Osteoblast (primary cell): ENCODE data around the gene ZFP1. TPM values are rescaled to one million over a fixed set of nuclear protein-coding genes. Genes with fewer than 3 reads are reported as not detected.
"Not testable (repeated sequence)": the region's sequence is repeated elsewhere in the genome, so short reads cannot be mapped to it uniquely, and the experiment has no call there.

ENCODE experiments used
- DNase-seq: peaks from one replicate; pipeline ENCODE4 v3.0.0; 2011; ENCODE audit warnings: low spot score, mixed read lengths; ENCODE audit not compliant: insufficient read length; ENCODE audit errors: missing footprints
- H2AFZ ChIP-seq: 2 replicates; pipeline ENCODE4 v1.6.0; 2011; ENCODE audit warnings: mild to moderate bottlenecking, low read length
- H3K27ac ChIP-seq: 2 replicates; pipeline ENCODE4 v1.5.1; 2011; ENCODE audit warnings: mild to moderate bottlenecking, low read depth, low read length, moderate library complexity
- H3K27me3 ChIP-seq: 2 replicates; pipeline ENCODE4 v1.6.0; 2012; ENCODE audit warnings: mild to moderate bottlenecking, control low read depth, inconsistent platforms, low read length, moderate library complexity; ENCODE audit not compliant: insufficient read depth
- H3K36me3 ChIP-seq: 2 replicates; pipeline ENCODE4 v1.5.1; 2011; ENCODE audit warnings: mild to moderate bottlenecking, low read length, control low read depth, moderate library complexity; ENCODE audit not compliant: insufficient read depth
- H3K4me1 ChIP-seq: 2 replicates; pipeline ENCODE4 v1.5.1; 2011; ENCODE audit warnings: mild to moderate bottlenecking, low read length, control low read depth, moderate library complexity; ENCODE audit not compliant: insufficient read depth
- H3K4me2 ChIP-seq: 2 replicates; pipeline ENCODE4 v1.6.0; 2011; ENCODE audit warnings: mild to moderate bottlenecking, low read length; ENCODE audit not compliant: insufficient read depth
- H3K4me3 ChIP-seq: fragments of 200-600 bp; sonication (generic); 3 replicates; pipeline ENCODE4 v1.5.1; 2012; ENCODE audit warnings: mild to moderate bottlenecking, low read length, inconsistent platforms; ENCODE audit not compliant: insufficient read depth
- H3K79me2 ChIP-seq: 2 replicates; pipeline ENCODE4 v1.6.0; 2012; ENCODE audit warnings: mild to moderate bottlenecking, low read length, control low read depth, inconsistent platforms; ENCODE audit not compliant: insufficient read depth
- H3K9me3 ChIP-seq: 2 replicates; pipeline ENCODE4 v1.5.1; 2011; ENCODE audit warnings: low read depth, low read length, control low read depth
- H4K20me1 ChIP-seq: 2 replicates; pipeline ENCODE4 v1.6.0; 2012; ENCODE audit warnings: mild to moderate bottlenecking, low read length, control low read depth; ENCODE audit not compliant: insufficient read depth
- CTCF ChIP-seq: IDR thresholded peaks from 2 replicates; pipeline ENCODE4 v1.5.1; 2011; ENCODE audit warnings: mild to moderate bottlenecking, low read depth, low read length, moderate library complexity; ENCODE audit errors: extremely low read depth
- total RNA-seq: library from RNA; depleted of rRNA; stranded (reverse); fragments of >200 nt; gene quantifications from 2 replicates; pipeline ENCODE4 v1.2.3, GENCODE V29; 2012

The ZFP1 gene
- total RNA-seq, 1 donor: 12.7 TPM

GRCh38 chr16:75207831-75208230 lies 59.5 kb downstream of the ZFP1 start:
- Histone ChIP-seq H3K27ac (no peak overlapping the region), H3K9me3 (no peaks in the 10 kb centered on the region), H4K20me1 (no peaks in the 10 kb centered on the region), H3K4me1 (no peaks in the 10 kb centered on the region), H3K4me2 (no peak overlapping the region), H3K36me3 (no peaks in the 10 kb centered on the region), H3K27me3 (no peaks in the 10 kb centered on the region), H3K79me2 (no peaks in the 10 kb centered on the region), H3K4me3 (no peak overlapping the region), H2AFZ (no peak overlapping the region)
- no peak for TF ChIP-seq CTCF
- DNase-seq: peak; percentile 77

GRCh38 chr16:75208242-75208825 lies 60.0 kb downstream of the ZFP1 start:
- no peak overlapping the region for H2AFZ ChIP-seq
- no peaks in the 10 kb centered on the region for H3K79me2 ChIP-seq
- H4K20me1 ChIP-seq: no peaks in the 10 kb centered on the region
- DNase-seq: peak; percentile 72
- H3K4me1 ChIP-seq: no peaks in the 10 kb centered on the region
- no peak overlapping the region for H3K27ac ChIP-seq
- TF ChIP-seq CTCF: no peak
- H3K36me3 ChIP-seq: no peaks in the 10 kb centered on the region
- H3K4me3 ChIP-seq: no peak overlapping the region
- no peaks in the 10 kb centered on the region for H3K9me3 ChIP-seq
- H3K4me2 ChIP-seq: no peak overlapping the region
- H3K27me3 ChIP-seq: no peaks in the 10 kb centered on the region

GRCh38 chr16:75208861-75209505 lies 60.7 kb downstream of the ZFP1 start:
- Histone ChIP-seq H4K20me1 (no peaks in the 10 kb centered on the region), H2AFZ (no peak overlapping the region), H3K79me2 (no peaks in the 10 kb centered on the region), H3K36me3 (no peaks in the 10 kb centered on the region), H3K4me3 (no peak overlapping the region), H3K27ac (no peak overlapping the region), H3K9me3 (no peaks in the 10 kb centered on the region), H3K4me2 (no peak overlapping the region), H3K27me3 (no peaks in the 10 kb centered on the region), H3K4me1 (no peaks in the 10 kb centered on the region)
- DNase-seq: peak; percentile 78
- TF ChIP-seq CTCF: no peak

GRCh38 chr16:75209514-75209913 lies 61.2 kb downstream of the ZFP1 start:
- H3K79me2 ChIP-seq, H3K4me3 ChIP-seq, H3K27me3 ChIP-seq, H3K27ac ChIP-seq, H3K9me3 ChIP-seq, H2AFZ ChIP-seq, H3K36me3 ChIP-seq, H3K4me1 ChIP-seq, H3K4me2 ChIP-seq, H4K20me1 ChIP-seq: not testable (repeated sequence)
- DNase-seq: peak; percentile 57
